KMS-11 (cell line): ENCODE measurements around the gene ZNF646.

Experiments used
- H2AFZ ChIP-seq: fragments of 200-600 bp; sonication (generic); 2 replicates; pipeline ENCODE4 v1.6.1; 2016; ENCODE audit warnings: antibody characterized with exemption, mixed run types, low read depth
- H3K27ac ChIP-seq: fragments of 200-600 bp; sonication (generic); 2 replicates; pipeline ENCODE4 v1.6.1; 2016; ENCODE audit warnings: mild to moderate bottlenecking, mixed run types
- H3K27me3 ChIP-seq: fragments of 200-600 bp; sonication (generic); 2 replicates; pipeline ENCODE4 v1.6.1; 2017; ENCODE audit warnings: mild to moderate bottlenecking, low read depth, mixed run types, moderate library complexity; ENCODE audit not compliant: insufficient read depth
- H3K36me3 ChIP-seq: fragments of 200-600 bp; sonication (generic); 2 replicates; pipeline ENCODE4 v1.6.1; 2017; ENCODE audit warnings: mild to moderate bottlenecking, mixed run types; ENCODE audit not compliant: insufficient read depth
- H3K4me1 ChIP-seq: fragments of 200-600 bp; sonication (generic); 2 replicates; pipeline ENCODE4 v1.6.1; 2016; ENCODE audit warnings: mild to moderate bottlenecking, low read depth, mixed run types; ENCODE audit not compliant: poor library complexity, severe bottlenecking
- H3K4me2 ChIP-seq: fragments of 200-600 bp; sonication (generic); 2 replicates; pipeline ENCODE4 v1.7.0; 2016; ENCODE audit warnings: mild to moderate bottlenecking, mixed run types
- H3K4me3 ChIP-seq: fragments of 200-600 bp; sonication (generic); IDR thresholded peaks from 2 replicates; pipeline ENCODE4 v1.6.1; 2017; ENCODE audit warnings: low read depth, low read length, mixed read lengths; ENCODE audit not compliant: insufficient read depth
- H3K79me2 ChIP-seq: fragments of 200-600 bp; sonication (generic); 2 replicates; pipeline ENCODE4 v1.6.1; 2016; ENCODE audit warnings: low read depth, mixed run types; ENCODE audit not compliant: insufficient read depth
- H3K9ac ChIP-seq: fragments of 200-600 bp; sonication (generic); 2 replicates; pipeline ENCODE4 v1.6.1; 2016; ENCODE audit warnings: mild to moderate bottlenecking, mixed run types
- H4K20me1 ChIP-seq: fragments of 200-600 bp; sonication (generic); 2 replicates; pipeline ENCODE4 v1.6.1; 2016; ENCODE audit warnings: mild to moderate bottlenecking, mixed run types; ENCODE audit not compliant: insufficient read depth
- CTCF ChIP-seq: fragments of 200-600 bp; sonication (generic); conservative IDR thresholded peaks from 2 replicates; pipeline ENCODE4 v1.6.1; 2017; ENCODE audit warnings: low read depth, mild to moderate bottlenecking, antibody characterized with exemption, low read length, moderate library complexity, mixed read lengths

The ZNF646 gene

GRCh38 chr16:31086629-31086906 is 12.3 kb downstream of the ZNF646 start:
- Histone ChIP-seq H3K27me3 (no peaks in the 10 kb centered on the region), H3K79me2 (0 out of 2 replicates have a peak, but pooled peaks cover 3% of the 10 kb centered on the region), H3K4me3 (no peak overlapping the region), H3K9ac (no peak overlapping the region), H3K27ac (no peak overlapping the region), H3K4me2 (no peak overlapping the region), H3K36me3 (no peaks in the 10 kb centered on the region), H2AFZ (no peak overlapping the region), H3K4me1 (no peaks in the 10 kb centered on the region), H4K20me1 (no peaks in the 10 kb centered on the region)
- no peak for TF ChIP-seq CTCF

GRCh38 chr16:31087481-31087880 is 13.3 kb downstream of the ZNF646 start:
- Histone ChIP-seq H4K20me1 (no peaks in the 10 kb centered on the region), H3K27me3 (no peaks in the 10 kb centered on the region), H3K79me2 (0 out of 2 replicates have a peak, but pooled peaks cover 8% of the 10 kb centered on the region), H3K4me1 (no peaks in the 10 kb centered on the region), H2AFZ (no peak overlapping the region), H3K36me3 (no peaks in the 10 kb centered on the region), H3K4me3 (no peak overlapping the region), H3K4me2 (no peak overlapping the region), H3K9ac (no peak overlapping the region), H3K27ac (no peak overlapping the region)
- no peak for TF ChIP-seq CTCF

- no peaks in the 10 kb centered on the region for H3K4me1 ChIP-seq
- H3K27me3 ChIP-seq: no peaks in the 10 kb centered on the region
- H3K79me2 ChIP-seq: 0 out of 2 replicates have a peak, but pooled peaks cover 13% of the 10 kb centered on the region
- H3K27ac ChIP-seq: no peak overlapping the region
- no peak overlapping the region for H3K9ac ChIP-seq
- H3K4me2 ChIP-seq: no peak overlapping the region
- H3K4me3 ChIP-seq: no peak overlapping the region
- no peak overlapping the region for H2AFZ ChIP-seq
- no peak for TF ChIP-seq CTCF
- H3K36me3 ChIP-seq: no peaks in the 10 kb centered on the region
- no peaks in the 10 kb centered on the region for H4K20me1 ChIP-seq
These were observed 13.7 kb downstream of the ZNF646 start for GRCh38 chr16:31087971-31088370.

- H4K20me1 ChIP-seq: no peaks in the 10 kb centered on the region
- H3K27me3 ChIP-seq: no peaks in the 10 kb centered on the region
- peaks cover 4% of the 10 kb centered on the region for H3K4me1 ChIP-seq
- H3K9ac ChIP-seq: no peak within 1 kb of the TSS
- H3K4me3 ChIP-seq: no peak within 1 kb of the TSS
- no peaks in the 10 kb centered on the region for H3K36me3 ChIP-seq
- no peak within 1 kb of the TSS for H3K27ac ChIP-seq
- H3K79me2 ChIP-seq: peaks cover 13% of the 10 kb centered on the region; the same call in 1 of the 2 replicates
- TF ChIP-seq CTCF: no peak
- no peak within 1 kb of the TSS for H3K4me2 ChIP-seq
- no peak within 1 kb of the TSS for H2AFZ ChIP-seq
These were observed 14.4 kb downstream of the ZNF646 start, which contains the start of gene PRSS53 for GRCh38 chr16:31088459-31089183. Gene PRSS53 (minus strand): TSS chr16:31088943. CDS start chr16:31088809, 134 bp downstream.
